Measurements from ENCODE around the gene LIPG. TPM values are rescaled to one million over a fixed set of nuclear protein-coding genes. Genes with fewer than 3 reads are reported as not detected.
"Not testable (repeated sequence)": the region's sequence is repeated elsewhere in the genome, so short reads cannot be mapped to it uniquely, and the experiment has no call there.

Gene LIPG
- total RNA-seq, 2 experiments from 2014 or later = 0.45 to 0.64 TPM

DNA sequence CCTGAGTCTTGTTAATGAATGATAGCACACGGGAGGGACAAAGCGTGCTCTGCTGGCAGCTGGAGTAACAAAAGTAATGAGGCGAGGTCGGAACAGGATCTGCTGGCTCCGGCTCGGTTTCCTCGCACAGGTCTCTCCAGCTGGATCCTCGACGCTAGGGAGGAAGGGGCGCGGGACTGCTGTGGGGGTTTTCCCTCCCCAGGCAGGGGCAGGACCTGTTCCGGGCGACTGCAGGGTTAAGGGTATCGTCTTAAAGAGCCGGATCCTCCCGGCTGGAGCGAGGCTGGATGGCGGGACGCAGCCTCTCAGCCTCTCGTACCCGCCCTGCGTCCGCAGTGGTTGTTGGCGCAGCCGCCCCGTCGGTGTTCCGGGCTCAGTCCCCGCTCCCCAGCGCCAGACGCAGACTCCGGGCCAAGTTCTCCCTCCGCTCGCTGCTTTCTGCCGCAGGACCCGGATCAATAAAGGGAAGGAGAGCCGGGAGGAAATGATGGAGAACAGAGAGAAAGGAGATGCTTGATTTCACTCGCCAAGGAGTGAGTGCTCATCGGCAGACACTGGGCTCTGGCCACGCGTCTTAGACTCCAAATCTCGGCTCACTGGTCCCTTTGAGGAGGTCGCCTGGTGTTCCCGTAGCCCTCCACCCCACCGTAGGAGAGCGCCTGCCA is 1.1 kb upstream of the LIPG start:
- Mint-ChIP-seq H3K36me3 (no peaks in the 10 kb centered on the region), H3K4me3 (peak overlapping the region; percentile 75), H3K27ac (no peak overlapping the region), H3K27me3 (peaks cover 72% of the 10 kb centered on the region), H3K4me1 (peaks cover 27% of the 10 kb centered on the region), H3K9me3 (no peaks in the 10 kb centered on the region)
- DNase-seq = peak; percentile 7

DNA sequence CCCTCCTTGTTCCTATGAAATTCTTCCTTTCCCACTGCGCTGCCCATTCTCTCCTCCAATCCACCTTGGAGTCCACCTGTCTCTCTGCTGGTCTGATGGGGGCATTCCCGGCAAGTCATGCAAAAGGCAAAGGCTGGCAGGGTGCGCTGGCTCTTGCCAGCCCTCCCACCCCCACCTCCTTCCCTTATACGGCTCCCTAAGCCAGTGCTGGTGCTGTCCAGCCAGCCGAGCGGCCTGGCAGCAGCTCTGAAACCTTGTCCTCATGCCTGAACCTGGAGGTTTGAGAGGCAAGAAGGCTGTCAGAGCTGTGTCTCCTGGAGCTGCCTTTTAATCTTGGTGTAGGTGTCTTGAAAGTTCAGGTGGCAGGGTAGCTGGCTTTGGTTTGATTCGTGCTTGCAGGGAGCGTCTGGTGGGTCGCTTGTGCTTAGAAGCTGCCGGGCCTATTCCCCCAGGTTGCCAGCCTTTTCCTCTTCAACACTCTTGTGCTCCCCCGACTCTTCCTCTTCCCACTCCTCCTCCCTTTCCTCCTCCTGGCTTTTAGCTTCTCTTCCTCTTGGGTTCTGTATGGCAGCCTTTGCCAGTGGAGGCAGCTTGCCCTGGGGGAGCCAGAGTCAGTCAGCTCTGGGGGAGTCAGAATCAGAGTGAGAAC is 748 bp downstream of the LIPG start:
- peaks cover 27% of the 10 kb centered on the region for H3K4me1 Mint-ChIP-seq
- no peak for DNase-seq
- no peaks in the 10 kb centered on the region for H3K9me3 Mint-ChIP-seq
- H3K27me3 Mint-ChIP-seq = peaks cover 88% of the 10 kb centered on the region
- H3K36me3 Mint-ChIP-seq = no peaks in the 10 kb centered on the region
- H3K27ac Mint-ChIP-seq = no peak overlapping the region
- peak overlapping the region; percentile 75 for H3K4me3 Mint-ChIP-seq

GRCh38 chr18:49563130-49563540 is 1.3 kb downstream of the LIPG start:
- Mint-ChIP-seq H3K4me1 (peaks cover 27% of the 10 kb centered on the region), H3K27me3 (peaks cover 91% of the 10 kb centered on the region), H3K4me3 (peak overlapping the region; percentile 9), H3K27ac (no peak overlapping the region), H3K36me3 (no peaks in the 10 kb centered on the region), H3K9me3 (no peaks in the 10 kb centered on the region)
- DNase-seq = no peak

DNA sequence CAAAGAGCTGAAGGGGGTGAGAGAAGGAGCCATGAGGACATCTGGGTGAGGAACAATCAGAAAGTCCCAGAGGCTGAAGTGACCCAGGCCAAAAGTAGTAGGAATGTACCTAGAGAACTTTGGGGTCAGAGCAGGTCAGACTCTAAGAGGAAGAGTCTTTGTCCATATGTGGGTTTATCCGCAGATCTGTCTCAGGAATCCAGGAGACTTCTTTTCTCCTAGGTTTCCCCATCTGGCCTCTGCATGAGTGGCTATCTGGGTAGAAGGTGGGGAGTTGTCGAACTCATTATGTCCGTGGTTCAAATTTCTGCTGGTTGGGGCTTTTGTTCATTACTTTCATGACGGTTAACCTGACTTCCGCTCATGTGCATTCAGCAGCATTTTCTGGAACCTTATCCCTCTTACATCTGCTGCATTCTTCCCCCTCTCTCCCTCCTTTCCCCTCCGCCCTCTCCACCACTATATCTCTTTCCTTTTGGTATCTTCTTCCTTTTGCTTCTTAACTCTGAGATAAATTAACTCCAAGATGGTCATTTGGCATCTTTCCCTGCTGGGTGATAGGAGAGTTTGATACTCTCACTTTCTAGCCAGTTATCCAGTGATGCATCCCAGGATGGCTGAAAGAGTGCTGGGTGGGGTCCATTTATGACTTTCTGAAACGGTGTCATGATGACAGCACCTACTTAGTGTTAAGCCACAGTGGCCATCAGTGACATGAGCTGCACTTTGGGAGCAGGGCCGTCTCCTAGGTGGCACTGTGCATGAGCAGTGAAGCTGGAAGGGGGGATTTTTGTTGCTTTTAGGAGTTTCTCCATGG is 2.1 kb downstream of the LIPG start:
- H3K4me3 Mint-ChIP-seq = no peak overlapping the region

DNA sequence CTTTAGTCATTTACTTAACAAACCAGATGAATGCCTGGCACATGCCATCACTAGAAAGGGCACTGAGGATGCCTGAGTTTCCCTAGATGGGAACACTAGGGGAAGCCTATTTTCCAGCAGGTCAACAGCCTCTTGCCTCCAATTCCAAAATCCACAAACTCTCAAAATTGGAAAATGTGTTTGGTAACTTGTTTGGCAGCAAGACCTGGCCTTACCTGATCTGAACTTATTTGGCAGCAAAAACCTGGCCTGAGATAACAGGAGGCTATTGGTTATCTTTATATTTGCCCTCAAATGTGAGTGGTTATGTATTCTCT is 2.6 kb downstream of the LIPG start:
- no peak overlapping the region for H3K4me3 Mint-ChIP-seq
- DNase-seq = no peak
- H3K9me3 Mint-ChIP-seq = no peaks in the 10 kb centered on the region
- no peak overlapping the region for H3K27ac Mint-ChIP-seq
- H3K36me3 Mint-ChIP-seq = no peaks in the 10 kb centered on the region
- H3K27me3 Mint-ChIP-seq = peaks cover 87% of the 10 kb centered on the region
- peaks cover 27% of the 10 kb centered on the region for H3K4me1 Mint-ChIP-seq

More for the DNA sequence above, 2.1 kb downstream of the LIPG start:
- H3K27me3 Mint-ChIP-seq = peaks cover 86% of the 10 kb centered on the region
- H3K36me3 Mint-ChIP-seq = no peaks in the 10 kb centered on the region
- no peaks in the 10 kb centered on the region for H3K9me3 Mint-ChIP-seq
- H3K27ac Mint-ChIP-seq = no peak overlapping the region
- H3K4me1 Mint-ChIP-seq = peaks cover 27% of the 10 kb centered on the region
- DNase-seq = no peak

DNA sequence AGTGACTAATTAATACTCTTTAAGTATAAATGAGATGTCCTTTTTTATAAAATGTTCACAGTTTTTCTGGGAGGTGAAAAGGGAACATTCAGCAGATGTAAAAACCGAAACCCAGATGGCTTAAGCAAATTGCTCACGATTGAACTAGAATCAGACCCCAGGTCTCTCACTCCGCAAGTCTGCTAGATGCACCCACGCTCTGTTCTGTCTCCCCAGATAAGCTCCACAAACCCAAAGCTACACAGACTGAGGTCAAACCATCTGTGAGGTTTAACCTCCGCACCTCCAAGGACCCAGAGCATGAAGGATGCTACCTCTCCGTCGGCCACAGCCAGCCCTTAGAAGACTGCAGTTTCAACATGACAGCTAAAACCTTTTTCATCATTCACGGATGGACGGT is 3.2 kb downstream of the LIPG start:
- Mint-ChIP-seq H3K4me3 (no peak overlapping the region), H3K9me3 (no peaks in the 10 kb centered on the region), H3K27me3 (peaks cover 84% of the 10 kb centered on the region), H3K27ac (no peak overlapping the region), H3K36me3 (no peaks in the 10 kb centered on the region), H3K4me1 (peaks cover 27% of the 10 kb centered on the region)
- DNase-seq = no peak

GRCh38 chr18:49565612-49566011 is 3.8 kb downstream of the LIPG start:
- Mint-ChIP-seq H3K27me3 (peaks cover 79% of the 10 kb centered on the region), H3K4me3 (no peak overlapping the region), H3K4me1 (peaks cover 24% of the 10 kb centered on the region), H3K27ac (no peak overlapping the region), H3K36me3 (no peaks in the 10 kb centered on the region), H3K9me3 (no peaks in the 10 kb centered on the region)
- DNase-seq = no peak

DNA sequence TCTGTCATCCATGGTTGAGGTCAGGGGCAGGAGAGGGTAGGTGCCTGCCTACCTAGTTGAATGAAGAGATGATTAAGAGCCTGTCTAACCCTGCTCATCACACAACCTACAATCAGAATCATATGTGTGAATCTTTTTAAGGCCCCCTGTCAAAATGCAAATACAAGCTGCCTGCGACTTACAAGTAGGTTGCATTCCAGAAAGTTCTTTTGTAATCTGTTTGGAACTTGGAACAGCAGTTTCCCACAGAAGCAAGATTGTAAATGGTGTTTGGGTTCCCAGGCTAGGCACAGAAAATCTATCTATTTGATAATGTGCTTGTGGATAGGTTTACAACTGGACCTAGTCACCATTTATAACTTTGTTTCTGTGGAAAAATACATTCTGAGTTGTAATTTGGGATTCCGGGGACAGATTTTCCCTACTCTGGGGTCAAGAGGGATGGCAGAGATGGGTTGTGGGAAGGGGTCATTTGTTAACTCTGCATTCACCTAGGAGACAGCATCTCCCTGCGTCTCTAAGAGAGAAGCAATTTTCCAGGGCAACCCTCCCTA is 4.4 kb downstream of the LIPG start:
- H3K27ac Mint-ChIP-seq = no peak overlapping the region
- H3K9me3 Mint-ChIP-seq = no peaks in the 10 kb centered on the region
- H3K4me1 Mint-ChIP-seq = peaks cover 19% of the 10 kb centered on the region
- H3K36me3 Mint-ChIP-seq = no peaks in the 10 kb centered on the region
- no peak for DNase-seq
- no peak overlapping the region for H3K4me3 Mint-ChIP-seq
- H3K27me3 Mint-ChIP-seq = peaks cover 72% of the 10 kb centered on the region

GRCh38 chr18:49566985-49567384 is 5.1 kb downstream of the LIPG start:
- H3K27ac Mint-ChIP-seq = no peak overlapping the region
- H3K36me3 Mint-ChIP-seq = no peaks in the 10 kb centered on the region
- peaks cover 14% of the 10 kb centered on the region for H3K4me1 Mint-ChIP-seq
- H3K9me3 Mint-ChIP-seq = no peaks in the 10 kb centered on the region
- no peak overlapping the region for H3K4me3 Mint-ChIP-seq
- DNase-seq = no peak
- H3K27me3 Mint-ChIP-seq = peaks cover 65% of the 10 kb centered on the region

DNA sequence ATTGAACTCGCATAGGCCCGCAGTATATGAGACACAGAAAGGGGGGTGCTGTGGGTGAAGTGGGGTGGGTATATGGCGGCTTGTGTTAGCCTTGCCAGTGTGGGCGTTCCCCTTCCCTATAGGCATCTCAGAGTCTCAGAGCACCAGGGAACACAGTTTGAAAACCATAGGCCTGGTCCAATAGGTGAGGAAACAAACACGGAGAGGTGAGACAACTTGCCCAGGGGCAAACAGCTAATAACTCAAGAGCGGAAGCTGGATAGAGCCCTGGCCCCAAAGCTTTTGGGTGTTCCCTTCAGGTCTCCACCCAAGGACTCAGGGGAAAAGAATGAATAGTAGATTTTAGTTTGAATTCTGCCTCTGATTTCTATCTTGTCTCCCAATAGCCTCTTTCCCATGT is 7.9 kb downstream of the LIPG start:
- H3K4me1 Mint-ChIP-seq = no peaks in the 10 kb centered on the region
- H3K27me3 Mint-ChIP-seq = peaks cover 40% of the 10 kb centered on the region
- no peaks in the 10 kb centered on the region for H3K36me3 Mint-ChIP-seq
- no peaks in the 10 kb centered on the region for H3K9me3 Mint-ChIP-seq
- H3K27ac Mint-ChIP-seq = no peak overlapping the region
- H3K4me3 Mint-ChIP-seq = no peak overlapping the region
- DNase-seq = no peak

- H3K27ac Mint-ChIP-seq = no peak overlapping the region
Observed at GRCh38 chr18:49570836-49571235, 9.0 kb downstream of the LIPG start.

DNA sequence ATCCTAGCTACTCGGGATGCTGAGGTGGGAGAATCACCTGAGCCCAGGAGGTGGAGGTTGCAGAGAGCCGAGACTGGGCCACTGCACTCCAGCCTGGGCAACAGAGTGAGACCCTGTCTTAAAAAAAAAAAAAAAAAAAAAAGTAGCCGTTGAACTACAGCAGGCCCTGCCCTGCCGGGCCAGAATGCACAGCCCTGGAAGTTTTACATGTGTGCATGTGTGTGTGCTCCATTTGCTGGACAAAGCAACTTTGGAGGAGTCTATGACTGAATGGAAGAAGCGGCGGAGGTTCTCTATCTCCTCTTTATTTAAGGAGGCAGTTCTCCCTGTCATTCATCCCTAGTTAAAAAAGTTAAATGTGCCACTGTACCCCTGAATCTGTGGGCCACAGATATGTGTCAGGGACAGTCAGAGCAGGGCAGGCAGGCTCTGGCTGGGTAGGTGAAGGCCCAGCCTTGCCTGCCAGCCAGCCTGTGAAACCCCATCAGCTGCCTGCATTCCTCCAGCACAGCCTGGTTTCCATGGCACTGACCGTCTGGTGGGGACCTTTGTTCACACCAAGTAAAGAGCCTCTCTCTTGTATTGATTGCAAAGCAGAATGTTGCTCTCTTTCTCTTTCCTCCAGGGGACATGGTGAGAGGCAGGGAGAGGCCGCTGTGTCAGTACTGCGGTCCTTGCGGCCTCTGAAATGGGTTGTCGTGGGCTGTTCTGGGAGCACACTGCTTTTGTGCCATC is 10.9 kb downstream of the LIPG start:
- Mint-ChIP-seq H3K36me3 (no peaks in the 10 kb centered on the region), H3K9me3 (no peaks in the 10 kb centered on the region)

More at GRCh38 chr18:49570836-49571235, 9.0 kb downstream of the LIPG start:
- Mint-ChIP-seq H3K9me3 (no peaks in the 10 kb centered on the region), H3K36me3 (no peaks in the 10 kb centered on the region), H3K27me3 (peaks cover 29% of the 10 kb centered on the region), H3K4me3 (no peak overlapping the region), H3K4me1 (no peaks in the 10 kb centered on the region)
- DNase-seq = no peak

DNA sequence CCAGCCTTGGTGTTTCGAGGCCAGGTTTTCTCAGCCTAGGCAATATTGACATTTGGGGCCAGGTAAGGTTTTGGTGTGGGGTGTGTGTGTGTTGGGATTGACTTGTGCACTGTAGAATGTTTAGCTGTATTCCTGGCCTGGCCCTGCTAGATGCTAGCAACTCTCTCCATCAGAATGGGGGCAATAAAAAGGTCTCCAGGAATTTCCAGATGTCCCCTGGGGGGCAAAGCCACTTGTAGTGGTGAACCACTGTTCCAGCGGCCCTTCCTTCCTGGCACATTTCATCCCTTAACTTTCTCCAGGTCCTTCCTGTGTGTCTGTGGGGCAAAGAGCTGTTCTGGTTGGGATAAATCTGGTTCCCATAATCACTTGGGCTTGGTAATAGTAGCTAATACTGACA is 12.0 kb downstream of the LIPG start:
- DNase-seq = no peak
- H3K9me3 Mint-ChIP-seq = no peaks in the 10 kb centered on the region
- no peaks in the 10 kb centered on the region for H3K36me3 Mint-ChIP-seq
- H3K27me3 Mint-ChIP-seq = peaks cover 9% of the 10 kb centered on the region
- H3K4me3 Mint-ChIP-seq = no peak overlapping the region
- no peaks in the 10 kb centered on the region for H3K4me1 Mint-ChIP-seq
- H3K27ac Mint-ChIP-seq = no peak overlapping the region

More for the DNA sequence above, 10.9 kb downstream of the LIPG start:
- peaks cover 13% of the 10 kb centered on the region for H3K27me3 Mint-ChIP-seq
- no peak overlapping the region for H3K4me3 Mint-ChIP-seq
- no peak overlapping the region for H3K27ac Mint-ChIP-seq
- no peaks in the 10 kb centered on the region for H3K4me1 Mint-ChIP-seq
- DNase-seq = no peak

- H3K36me3 Mint-ChIP-seq, H3K27me3 Mint-ChIP-seq, H3K27ac Mint-ChIP-seq, H3K4me1 Mint-ChIP-seq, DNase-seq, H3K4me3 Mint-ChIP-seq, H3K9me3 Mint-ChIP-seq: not testable (repeated sequence)
Observed at GRCh38 chr18:49579041-49579440, 17.2 kb downstream of the LIPG start.

DNA sequence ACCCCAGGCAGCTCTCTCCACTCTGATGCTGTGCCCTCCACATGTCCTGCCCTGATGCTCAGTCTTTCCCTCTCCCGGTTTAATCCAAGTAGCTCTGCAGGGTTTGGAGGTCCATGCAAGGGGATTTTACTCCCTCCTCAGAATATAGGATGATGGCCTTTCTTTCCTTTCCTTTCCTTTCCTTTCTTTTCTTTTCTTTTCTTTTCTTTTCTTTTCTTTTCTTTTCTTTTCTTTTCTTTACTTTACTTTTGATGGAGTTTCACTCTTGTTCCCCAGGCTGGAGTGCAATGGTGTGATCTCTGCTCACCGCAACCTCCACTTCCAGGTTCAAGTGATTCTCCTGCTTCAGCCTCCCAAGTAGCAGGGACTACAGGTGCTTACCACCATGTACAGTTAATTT is 17.7 kb downstream of the LIPG start:
- not testable (repeated sequence) for H3K36me3 Mint-ChIP-seq, H3K4me3 Mint-ChIP-seq, DNase-seq, H3K9me3 Mint-ChIP-seq, H3K27ac Mint-ChIP-seq, H3K27me3 Mint-ChIP-seq, H3K4me1 Mint-ChIP-seq
